Astrocyte (in vitro differentiated cells and primary cell): ENCODE data around the gene SHC4.

Source experiments
- CTCF ChIP-seq: IDR thresholded peaks from 2 replicates; pipeline ENCODE4 v1.5.1; 2011; ENCODE audit warnings: low read depth, mild to moderate bottlenecking, inconsistent platforms, low read length, moderate library complexity; ENCODE audit not compliant: insufficient read depth
- EZH2 ChIP-seq: IDR thresholded peaks from 2 replicates; pipeline ENCODE4 v1.6.1; 2012; ENCODE audit warnings: mild to moderate bottlenecking, low read length, inconsistent platforms; ENCODE audit not compliant: insufficient read depth

- TF ChIP-seq EZH2 (no peak), CTCF (no peak)
Measured at GRCh38 chr15:48984021-48984710, 20.4 kb upstream of the SHC4 start.
